Spleen (tissue), 11 donors: Measurements from ENCODE around the gene EFS. TPM values are rescaled to one million over a fixed set of nuclear protein-coding genes. Genes with fewer than 3 reads are reported as not detected.
A peak's percentile ranks its signal among the peaks of the same experiment; 100 is the strongest.

Experiments
- DNase-seq: peaks from one replicate; pipeline ENCODE4 v3.0.0-alpha.2; 2020
- H3K27ac ChIP-seq, 8 donors: fragments of 200-600 bp; sonication (generic) in 7 of 8; 1 replicate in 4 of 8; 2 replicates in 4 of 8; pipeline versions ENCODE4 v1.5.0 to v1.8.0; 2016 to 2021; ENCODE audit warnings: inconsistent platforms in 4 of 8, mild to moderate bottlenecking in 4 of 8, moderate library complexity in 1 of 8
- H3K27me3 ChIP-seq, 7 donors: fragments of 200-600 bp; sonication (generic) in 6 of 7; replicated peaks in 1 of 7; 1 replicate in 4 of 7; 2 replicates in 3 of 7; pipeline versions ENCODE4 v1.5.0 to v1.8.0; 2016 to 2021; ENCODE audit warnings: inconsistent platforms in 3 of 7, mild to moderate bottlenecking in 1 of 7
- H3K36me3 ChIP-seq, 6 donors: fragments of 200-600 bp; sonication (generic) in 5 of 6; 1 replicate in 4 of 6; 2 replicates in 2 of 6; pipeline versions ENCODE4 v1.5.0 to v1.8.0; 2016 to 2021; ENCODE audit warnings: inconsistent platforms in 2 of 6
- H3K4me1 ChIP-seq, 6 donors: fragments of 200-600 bp; sonication (generic) in 5 of 6; 1 replicate in 3 of 6; 2 replicates in 3 of 6; pipeline versions ENCODE4 v1.5.0 to v1.8.0; 2016 to 2021; ENCODE audit warnings: inconsistent platforms in 3 of 6
- H3K4me3 ChIP-seq, 8 donors: fragments of 200-600 bp; sonication (generic) in 7 of 8; 1 replicate in 4 of 8; 2 replicates in 4 of 8; pipeline versions ENCODE4 v1.5.0 to v1.8.0; 2016 to 2021; ENCODE audit warnings: inconsistent platforms in 4 of 8, mild to moderate bottlenecking in 4 of 8, moderate library complexity in 2 of 8
- H3K9me3 ChIP-seq, 8 donors: fragments of 200-600 bp; sonication (generic) in 7 of 8; 1 replicate in 4 of 8; 2 replicates in 4 of 8; pipeline versions ENCODE4 v1.5.0 to v1.8.0; 2016 to 2021; ENCODE audit warnings: inconsistent platforms in 4 of 8
- CTCF ChIP-seq, 11 experiments: fragments of 200-600 bp in 7 of 11; fragments of 450-650 bp in 4 of 11; sonication (generic) in 4 of 11; IDR thresholded peaks in 8 of 11; conservative IDR thresholded peaks in 3 of 11; 1 replicate in 7 of 11; 2 replicates in 4 of 11; pipeline versions ENCODE4 v1.4.0 to v1.8.0; 2016 to 2021; ENCODE audit warnings: antibody characterized with exemption in 11 of 11, inconsistent platforms in 4 of 11, mild to moderate bottlenecking in 1 of 11
- POLR2A ChIP-seq, 3 donors: fragments of 450-650 bp; IDR thresholded peaks; one replicate each; pipeline ENCODE4 v1.5.1; 2017; ENCODE audit warnings: antibody characterized with exemption in 3 of 3, mild to moderate bottlenecking in 1 of 3
- POLR2AphosphoS5 ChIP-seq, 3 donors: sonication (generic); formaldehyde crosslinking; IDR thresholded peaks; one replicate each; pipeline ENCODE4 v1.5.1; 2017; ENCODE audit warnings: antibody characterized with exemption in 3 of 3
- WGBS, 5 donors: extraction: QIAGEN DNeasy Blood & Tissue Kit in 3 of 5; methylation state at CpG; one replicate each; pipeline versions ENCODE4 v1.1.5 to v1.1.7; 2013 to 2018; 5-methylcytosine and 5-hydroxymethylcytosine counted together
- intact Hi-C: fragments of 100-400 bp; cut with DNase I; formaldehyde crosslinking; loops from one replicate; pipeline ENCODE4 v1.15.0; 2023; ENCODE audit warnings: low total_unique reads
- polyA plus RNA-seq, 3 donors: library from polyadenylated mRNA; stranded (reverse); fragments of 200-250 nt; gene quantifications; one replicate each; pipeline ENCODE4 v1.2.1, GENCODE V29; 2013
- total RNA-seq, 7 donors: library from RNA; depleted of rRNA in 3 of 7; stranded (reverse); fragments of >200 nt in 3 of 7; fragmentation: NEBNext Ultra II Directional in 4 of 7; extraction: Animal tissue kit (Norgen Biotek cat#: 25700) in 4 of 7; gene quantifications; one replicate each; pipeline versions ENCODE4 v1.1.0 to v1.2.1, GENCODE V29; 2016 to 2021
- donor health status: healthy with polysubstance abuse.
- donor health status: DM: no; HTN: no; CAD: no; lungs with moderate emphysema.
- donor health status: DM: no; HTN: no; CAD: no.
- donor health status: Bipolar disorder and iron deficiency.
- donor health status: healthy.
- donor health status: DM: no; HTN: no; CAD: no.
- donor health status: DM: yes; HTN: yes; CAD: no.

The EFS gene
- total and polyA plus RNA-seq, 10 donors: 1.8 to 6.7 (median 3.9) TPM

GRCh38 chr14:23353433-23353780 is 11.6 kb downstream of the EFS start:
- no peak for TF ChIP-seq POLR2A (IDR thresholded peaks at IDR 0.05)
- TF ChIP-seq POLR2AphosphoS5 (IDR thresholded peaks at IDR 0.05): no peak
- TF ChIP-seq CTCF (IDR thresholded peaks at IDR 0.05 in 8 of 11, conservative IDR thresholded peaks at IDR 0.05 in 3 of 11): no peak
- H3K9me3 ChIP-seq: no peaks in the 10 kb centered on the region
- peaks cover 0 to 19% (median 16%) of the 10 kb centered on the region in 6 donors for H3K4me1 ChIP-seq
- 72 to 82% (median 80%) methylated on average over 5 of the region's 5 CpGs for WGBS, 5 donors
- H3K27me3 ChIP-seq: peaks cover 0 to 78% (median 24%) of the 10 kb centered on the region in 7 donors
- intact Hi-C loops: no loop called here
- H3K27ac ChIP-seq: no peak overlapping the region
- no peak overlapping the region for H3K4me3 ChIP-seq
- peaks cover 0 to 9% (median 0%) of the 10 kb centered on the region in 6 donors for H3K36me3 ChIP-seq
- no peak for DNase-seq

DNA sequence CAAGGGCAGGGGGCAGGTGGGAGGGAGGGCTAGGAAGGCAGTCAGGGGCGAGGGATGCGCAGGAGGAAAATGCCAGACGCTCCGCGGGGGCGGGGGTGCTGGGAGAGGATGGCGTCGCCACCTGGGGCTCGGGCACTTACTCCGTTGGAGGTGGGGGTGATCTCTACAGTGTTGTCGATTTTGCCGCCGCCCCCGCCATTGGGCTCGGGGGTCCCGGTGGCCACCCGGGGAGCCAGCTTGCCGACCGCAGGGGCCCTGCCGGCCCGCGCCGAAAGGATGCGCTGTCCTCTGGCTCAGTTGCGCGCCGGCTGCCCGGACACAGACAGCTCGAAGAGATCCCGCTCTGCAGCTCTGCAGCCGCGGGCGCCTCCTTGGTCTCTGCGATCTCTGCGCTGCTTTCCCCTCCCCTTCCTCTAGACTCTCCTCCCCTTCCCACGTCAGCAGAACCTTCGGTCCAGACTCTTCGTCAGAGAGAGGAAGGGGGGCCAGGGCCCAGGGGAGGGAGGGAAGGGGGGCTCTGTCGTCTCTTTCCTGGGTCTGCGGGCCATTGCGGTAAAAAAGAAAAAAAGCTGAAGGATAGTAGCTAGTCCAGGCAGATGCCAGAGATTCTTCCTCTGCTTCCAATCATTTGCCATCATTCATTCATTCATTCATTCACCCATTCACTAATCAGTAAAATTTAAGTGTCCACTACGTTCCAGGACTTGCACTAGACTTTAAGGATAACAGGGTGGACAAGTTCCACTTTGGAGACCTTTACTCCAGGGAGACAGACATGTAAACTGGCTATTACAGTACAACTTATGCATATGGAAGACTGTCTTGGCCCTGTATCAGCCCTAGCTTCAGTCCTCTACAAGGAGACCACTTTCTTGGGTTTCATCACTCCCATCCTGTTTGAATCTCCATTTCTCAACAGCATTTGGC is 12.2 kb downstream of the EFS start, which contains the start of gene SLC22A17:
SLC22A17 (minus strand) TSS at position 382 of the 927 bp plus-strand sequence.
- Histone ChIP-seq H3K4me1 (peaks cover 0 to 19% (median 16%) of the 10 kb centered on the region in 6 donors), H3K36me3 (peaks cover 0 to 9% (median 0%) of the 10 kb centered on the region in 6 donors), H3K4me3 (peak within 1 kb of the TSS; percentile 50 to 81 (median 55)), H3K9me3 (no peaks in the 10 kb centered on the region), H3K27me3 (peaks cover 0 to 78% (median 24%) of the 10 kb centered on the region in 7 donors), H3K27ac (peak within 1 kb of the TSS in 4 of 8 donors; percentile 20 to 59 (median 38))
- TF ChIP-seq CTCF (IDR thresholded peaks at IDR 0.05 in 8 of 11, conservative IDR thresholded peaks at IDR 0.05 in 3 of 11) (no peak), POLR2AphosphoS5 (IDR thresholded peaks at IDR 0.05) (peak; percentile 55 to 84 (median 74))
- DNase-seq: peak; percentile 79
- intact Hi-C loops: no loop called here
- 2 to 3% (median 2%) methylated on average over 21 to 42 of the region's 42 CpGs for WGBS, 5 donors

DNA sequence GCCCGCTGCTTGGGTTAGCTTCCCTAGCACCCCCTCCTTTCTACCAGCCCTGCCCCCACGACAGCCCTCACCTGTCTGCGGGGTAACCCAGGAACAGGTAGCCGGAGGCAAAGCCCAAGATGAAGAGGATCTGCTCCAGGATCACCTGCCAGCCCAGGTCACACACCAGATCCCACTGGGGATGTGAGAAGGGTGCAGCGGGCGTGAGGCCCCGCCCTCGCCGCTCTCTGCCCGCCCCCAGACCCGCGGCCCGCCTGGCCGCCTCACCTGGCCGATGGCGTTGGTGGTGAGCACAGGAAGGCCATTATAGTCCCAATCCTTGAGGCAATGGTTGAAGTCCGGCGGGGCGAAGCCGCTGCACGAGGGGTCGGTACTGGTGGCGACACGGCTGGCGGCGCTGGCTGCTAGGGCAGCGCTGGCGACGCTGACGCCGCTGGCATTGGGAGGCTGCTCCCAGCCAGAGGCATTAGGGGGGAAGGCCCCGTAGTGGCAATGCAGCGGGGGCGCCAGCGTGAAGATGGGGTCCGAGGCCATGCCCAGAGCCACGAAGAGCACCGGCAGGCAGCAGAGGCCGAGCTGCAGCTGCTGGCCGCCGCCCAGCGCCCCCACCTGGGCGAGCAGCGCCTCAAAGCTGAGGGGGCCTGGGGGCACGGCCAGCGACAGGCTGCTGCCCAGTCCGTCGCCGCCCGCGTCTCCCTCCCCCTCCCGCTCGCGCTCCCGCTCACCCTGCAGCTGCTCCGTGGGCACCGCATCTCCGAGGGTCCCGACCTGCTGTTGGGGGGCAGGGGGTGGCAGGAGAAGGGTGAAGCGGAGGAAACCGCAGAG is 13.1 kb downstream of the EFS start:
- Histone ChIP-seq H3K4me1 (peaks cover 0 to 19% (median 16%) of the 10 kb centered on the region in 6 donors), H3K9me3 (no peaks in the 10 kb centered on the region), H3K27ac (peak overlapping the region in 3 of 8 donors; percentile 37 to 59 (median 40)), H3K27me3 (peaks cover 0 to 69% (median 24%) of the 10 kb centered on the region in 7 donors), H3K36me3 (peaks cover 0 to 4% (median 0%) of the 10 kb centered on the region in 6 donors), H3K4me3 (peak overlapping the region; percentile 50 to 81 (median 55))
- WGBS, 5 donors: 11 to 34% (median 14%) methylated on average over 18 to 61 of the region's 61 CpGs
- peak; percentile 67 for DNase-seq
- intact Hi-C loops: no loop called here
- TF ChIP-seq POLR2AphosphoS5 (IDR thresholded peaks at IDR 0.05) (no peak), POLR2A (IDR thresholded peaks at IDR 0.05) (no peak), CTCF (IDR thresholded peaks at IDR 0.05 in 8 of 11, conservative IDR thresholded peaks at IDR 0.05 in 3 of 11) (no peak)
